ENCODE measurements around the gene RAB44. TPM values are rescaled to one million over a fixed set of nuclear protein-coding genes. Genes with fewer than 3 reads are reported as not detected.

RAB44 gene
- total RNA-seq, 1 donor from 2014 or later = 0.16 TPM

GRCh38 chr6:36772397-36772796 lies 74.8 kb downstream of the RAB44 start:
- no peak for TF ChIP-seq EZH2 (IDR thresholded peaks at IDR 0.05; ENCODE audit: insufficient read depth, low read length)
- no peak for TF ChIP-seq CTCF (IDR thresholded peaks at IDR 0.05; ENCODE audit: insufficient read depth, low read depth, low read length)
- Histone ChIP-seq H3K27me3 (ENCODE audit: insufficient read depth, low read length) (peaks cover 4% of the 10 kb centered on the region), H3K79me2 (ENCODE audit: insufficient read depth, low read length) (no peaks in the 10 kb centered on the region), H4K20me1 (ENCODE audit: insufficient read depth, low read length) (no peaks in the 10 kb centered on the region), H3K36me3 (ENCODE audit: insufficient read depth, low read length) (no peaks in the 10 kb centered on the region), H3K4me1 (ENCODE audit: insufficient read depth, low read length) (peaks cover 20% of the 10 kb centered on the region), H2AFZ (ENCODE audit: low read depth, low read length) (no peak overlapping the region), H3K27ac (ENCODE audit: low read depth, low read length) (no peak overlapping the region), H3K9ac (ENCODE audit: low read length) (no peak overlapping the region), H3K9me3 (ENCODE audit: insufficient read depth, low read depth, low read length) (no peaks in the 10 kb centered on the region), H3K4me2 (ENCODE audit: low read length) (no peak overlapping the region), H3K4me3 (ENCODE audit: insufficient read depth, low read depth, low read length) (no peak overlapping the region)
- no peaks in the 10 kb centered on the region for H3K9me3 Mint-ChIP-seq (ENCODE audit: unreplicated experiment)
- no peak overlapping the region for H3K27ac Mint-ChIP-seq (ENCODE audit: unreplicated experiment)
- H3K36me3 Mint-ChIP-seq (ENCODE audit: low read depth, unreplicated experiment) = no peaks in the 10 kb centered on the region
- FAIRE-seq (no peak), DNase-seq (ENCODE audit: low read depth) (no peak)
- peaks cover 14% of the 10 kb centered on the region for H3K27me3 Mint-ChIP-seq (ENCODE audit: low read depth, unreplicated experiment)
- peaks cover 13% of the 10 kb centered on the region for H3K4me1 Mint-ChIP-seq (ENCODE audit: low read depth, unreplicated experiment)
- no peak overlapping the region for H3K4me3 Mint-ChIP-seq (ENCODE audit: unreplicated experiment)

GRCh38 chr6:36774331-36774730 lies 76.7 kb downstream of the RAB44 start:
- no peak overlapping the region for H2AFZ ChIP-seq (ENCODE audit: low read depth, low read length)
- no peak overlapping the region for H3K9ac ChIP-seq (ENCODE audit: low read length)
- H3K4me1 ChIP-seq (ENCODE audit: insufficient read depth, low read length) = peaks cover 13% of the 10 kb centered on the region
- Mint-ChIP-seq H3K4me1 (ENCODE audit: low read depth, unreplicated experiment) (peaks cover 7% of the 10 kb centered on the region), H3K27me3 (ENCODE audit: low read depth, unreplicated experiment) (peaks cover 28% of the 10 kb centered on the region), H3K4me3 (ENCODE audit: unreplicated experiment) (no peak overlapping the region), H3K36me3 (ENCODE audit: low read depth, unreplicated experiment) (no peaks in the 10 kb centered on the region), H3K9me3 (ENCODE audit: unreplicated experiment) (no peaks in the 10 kb centered on the region), H3K27ac (ENCODE audit: unreplicated experiment) (no peak overlapping the region)
- no peaks in the 10 kb centered on the region for H3K9me3 ChIP-seq (ENCODE audit: insufficient read depth, low read depth, low read length)
- FAIRE-seq (no peak), DNase-seq (ENCODE audit: low read depth) (no peak)
- TF ChIP-seq CTCF (IDR thresholded peaks at IDR 0.05; ENCODE audit: insufficient read depth, low read depth, low read length) = no peak
- TF ChIP-seq EZH2 (IDR thresholded peaks at IDR 0.05; ENCODE audit: insufficient read depth, low read length) = no peak
- H3K27me3 ChIP-seq (ENCODE audit: insufficient read depth, low read length) = peaks cover 8% of the 10 kb centered on the region
- no peak overlapping the region for H3K4me3 ChIP-seq (ENCODE audit: insufficient read depth, low read depth, low read length)
- no peaks in the 10 kb centered on the region for H3K36me3 ChIP-seq (ENCODE audit: insufficient read depth, low read length)
- H3K79me2 ChIP-seq (ENCODE audit: insufficient read depth, low read length) = no peaks in the 10 kb centered on the region
- no peak overlapping the region for H3K27ac ChIP-seq (ENCODE audit: low read depth, low read length)
- no peaks in the 10 kb centered on the region for H4K20me1 ChIP-seq (ENCODE audit: insufficient read depth, low read length)
- H3K4me2 ChIP-seq (ENCODE audit: low read length) = no peak overlapping the region

- FAIRE-seq (no peak), DNase-seq (ENCODE audit: low read depth) (no peak)
- Mint-ChIP-seq H3K4me1 (ENCODE audit: low read depth, unreplicated experiment) (no peaks in the 10 kb centered on the region), H3K27me3 (ENCODE audit: low read depth, unreplicated experiment) (peaks cover 40% of the 10 kb centered on the region), H3K36me3 (ENCODE audit: low read depth, unreplicated experiment) (no peaks in the 10 kb centered on the region), H3K27ac (ENCODE audit: unreplicated experiment) (no peak overlapping the region), H3K4me3 (ENCODE audit: unreplicated experiment) (no peak overlapping the region), H3K9me3 (ENCODE audit: unreplicated experiment) (no peaks in the 10 kb centered on the region)
- Histone ChIP-seq H2AFZ (ENCODE audit: low read depth, low read length) (no peak overlapping the region), H3K9ac (ENCODE audit: low read length) (no peak overlapping the region), H3K4me2 (ENCODE audit: low read length) (no peak overlapping the region), H3K27me3 (ENCODE audit: insufficient read depth, low read length) (peaks cover 8% of the 10 kb centered on the region), H3K4me3 (ENCODE audit: insufficient read depth, low read depth, low read length) (no peak overlapping the region), H3K4me1 (ENCODE audit: insufficient read depth, low read length) (no peaks in the 10 kb centered on the region), H3K27ac (ENCODE audit: low read depth, low read length) (no peak overlapping the region), H4K20me1 (ENCODE audit: insufficient read depth, low read length) (no peaks in the 10 kb centered on the region), H3K9me3 (ENCODE audit: insufficient read depth, low read depth, low read length) (no peaks in the 10 kb centered on the region), H3K79me2 (ENCODE audit: insufficient read depth, low read length) (no peaks in the 10 kb centered on the region), H3K36me3 (ENCODE audit: insufficient read depth, low read length) (no peaks in the 10 kb centered on the region)
- TF ChIP-seq EZH2 (IDR thresholded peaks at IDR 0.05; ENCODE audit: insufficient read depth, low read length) (no peak), CTCF (IDR thresholded peaks at IDR 0.05; ENCODE audit: insufficient read depth, low read depth, low read length) (no peak)
Measured at GRCh38 chr6:36776167-36776566, 78.5 kb downstream of the RAB44 start.

All from astrocyte (in vitro differentiated cells and primary cell).